Measurements from ENCODE around the gene RAP1A.

DNA sequence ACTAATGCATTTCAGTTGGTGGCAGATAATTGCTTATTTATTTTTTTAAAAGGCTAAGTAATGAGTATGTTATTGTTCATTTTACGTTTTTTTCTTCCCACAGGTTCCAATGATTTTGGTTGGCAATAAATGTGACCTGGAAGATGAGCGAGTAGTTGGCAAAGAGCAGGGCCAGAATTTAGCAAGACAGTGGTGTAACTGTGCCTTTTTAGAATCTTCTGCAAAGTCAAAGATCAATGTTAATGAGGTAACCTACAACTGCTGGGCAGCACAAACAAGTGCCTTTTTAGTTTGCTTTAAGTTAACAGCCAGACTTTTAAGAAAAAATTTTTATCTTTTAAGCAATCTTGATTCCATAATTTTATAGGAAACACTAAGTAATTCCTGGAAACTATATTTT lies 84.7 kb downstream of the RAP1A start:
- TF ChIP-seq ZBTB7A (IDR thresholded peaks at IDR 0.05; ENCODE audit: low read depth), result no peak
- TF ChIP-seq EP300 (IDR thresholded peaks at IDR 0.05; ENCODE audit: borderline replicate concordance), result no peak
- no peak for TF ChIP-seq EGR1 (IDR thresholded peaks at IDR 0.05)
- TF ChIP-seq CEBPB (IDR thresholded peaks at IDR 0.05), result no peak
- TF ChIP-seq TAF1 (IDR thresholded peaks at IDR 0.05; ENCODE audit: low read depth), result no peak
- TF ChIP-seq YY1 (IDR thresholded peaks at IDR 0.05; ENCODE audit: low read depth), result no peak
- no peak for TF ChIP-seq RAD21 (IDR thresholded peaks at IDR 0.05; ENCODE audit: low read depth)
- TF ChIP-seq CREB1 (IDR thresholded peaks at IDR 0.05; ENCODE audit: low read depth), result no peak
- no peak for TF ChIP-seq NFIC (IDR thresholded peaks at IDR 0.05)
- TF ChIP-seq, protein P1, sequence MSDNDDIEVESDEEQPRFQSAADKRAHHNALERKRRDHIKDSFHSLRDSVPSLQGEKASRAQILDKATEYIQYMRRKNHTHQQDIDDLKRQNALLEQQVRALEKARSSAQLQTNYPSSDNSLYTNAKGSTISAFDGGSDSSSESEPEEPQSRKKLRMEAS (IDR thresholded peaks at IDR 0.05), result no peak
- no peak for TF ChIP-seq TEAD4 (IDR thresholded peaks at IDR 0.05)
- TF ChIP-seq, protein P2, sequence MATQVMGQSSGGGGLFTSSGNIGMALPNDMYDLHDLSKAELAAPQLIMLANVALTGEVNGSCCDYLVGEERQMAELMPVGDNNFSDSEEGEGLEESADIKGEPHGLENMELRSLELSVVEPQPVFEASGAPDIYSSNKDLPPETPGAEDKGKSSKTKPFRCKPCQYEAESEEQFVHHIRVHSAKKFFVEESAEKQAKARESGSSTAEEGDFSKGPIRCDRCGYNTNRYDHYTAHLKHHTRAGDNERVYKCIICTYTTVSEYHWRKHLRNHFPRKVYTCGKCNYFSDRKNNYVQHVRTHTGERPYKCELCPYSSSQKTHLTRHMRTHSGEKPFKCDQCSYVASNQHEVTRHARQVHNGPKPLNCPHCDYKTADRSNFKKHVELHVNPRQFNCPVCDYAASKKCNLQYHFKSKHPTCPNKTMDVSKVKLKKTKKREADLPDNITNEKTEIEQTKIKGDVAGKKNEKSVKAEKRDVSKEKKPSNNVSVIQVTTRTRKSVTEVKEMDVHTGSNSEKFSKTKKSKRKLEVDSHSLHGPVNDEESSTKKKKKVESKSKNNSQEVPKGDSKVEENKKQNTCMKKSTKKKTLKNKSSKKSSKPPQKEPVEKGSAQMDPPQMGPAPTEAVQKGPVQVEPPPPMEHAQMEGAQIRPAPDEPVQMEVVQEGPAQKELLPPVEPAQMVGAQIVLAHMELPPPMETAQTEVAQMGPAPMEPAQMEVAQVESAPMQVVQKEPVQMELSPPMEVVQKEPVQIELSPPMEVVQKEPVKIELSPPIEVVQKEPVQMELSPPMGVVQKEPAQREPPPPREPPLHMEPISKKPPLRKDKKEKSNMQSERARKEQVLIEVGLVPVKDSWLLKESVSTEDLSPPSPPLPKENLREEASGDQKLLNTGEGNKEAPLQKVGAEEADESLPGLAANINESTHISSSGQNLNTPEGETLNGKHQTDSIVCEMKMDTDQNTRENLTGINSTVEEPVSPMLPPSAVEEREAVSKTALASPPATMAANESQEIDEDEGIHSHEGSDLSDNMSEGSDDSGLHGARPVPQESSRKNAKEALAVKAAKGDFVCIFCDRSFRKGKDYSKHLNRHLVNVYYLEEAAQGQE (IDR thresholded peaks at IDR 0.05; ENCODE audit: low read depth), result no peak
